Stimulated activated CD4-positive, alpha-beta T cell treated with anti-CD3 and anti-CD28 coated beads, Interleukin-4, amount 100 ng/mL, for 24 hours (primary cell): ENCODE measurements around the gene DOCK7.
"Not testable (repeated sequence)": the region's sequence is repeated elsewhere in the genome, so short reads cannot be mapped to it uniquely, and the experiment has no call there.

Experiments used
- DNase-seq: peaks from one replicate; pipeline ENCODE4 v3.0.0-alpha.2; 2020

DOCK7 gene

DNA sequence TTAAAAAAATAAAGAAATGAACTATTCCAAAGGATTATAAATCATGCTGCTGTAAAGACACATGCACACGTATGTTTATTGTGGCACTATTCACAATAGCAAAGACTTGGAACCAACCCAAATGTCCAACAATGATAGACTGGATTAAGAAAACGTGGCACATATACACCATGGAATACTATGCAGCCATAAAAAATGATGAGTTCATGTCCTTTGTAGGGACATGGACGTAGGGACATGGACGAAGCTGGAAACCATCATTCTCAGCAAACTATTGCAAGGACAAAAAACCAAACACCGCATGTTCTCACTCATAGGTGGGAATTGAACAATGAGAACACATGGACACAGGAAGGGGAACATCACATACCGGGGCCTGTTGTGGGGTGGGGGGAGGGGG, 160.8 kb downstream of the DOCK7 start:
- DNase-seq: not testable (repeated sequence)

GRCh38 chr1:62523860-62524259, 164.3 kb downstream of the DOCK7 start:
- DNase-seq: no peak

DNA sequence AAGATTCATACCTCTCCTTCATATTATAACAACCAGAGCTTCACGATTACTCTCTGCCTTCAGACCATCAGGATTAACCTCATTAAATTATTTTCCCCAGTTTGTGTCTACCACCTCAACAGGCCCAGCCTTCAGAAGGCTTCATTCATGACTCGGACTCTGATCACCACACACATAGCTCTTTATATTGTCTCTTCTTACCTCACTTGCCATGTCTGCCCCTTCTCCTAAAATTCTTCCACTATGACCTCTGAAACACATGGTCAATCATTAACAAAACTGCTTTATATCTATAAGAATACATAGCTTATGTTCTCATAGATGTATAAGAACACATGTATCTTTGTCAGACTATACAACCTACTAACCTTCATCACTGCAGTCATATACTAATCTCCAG, 171.6 kb downstream of the DOCK7 start:
- no peak for DNase-seq

DNA sequence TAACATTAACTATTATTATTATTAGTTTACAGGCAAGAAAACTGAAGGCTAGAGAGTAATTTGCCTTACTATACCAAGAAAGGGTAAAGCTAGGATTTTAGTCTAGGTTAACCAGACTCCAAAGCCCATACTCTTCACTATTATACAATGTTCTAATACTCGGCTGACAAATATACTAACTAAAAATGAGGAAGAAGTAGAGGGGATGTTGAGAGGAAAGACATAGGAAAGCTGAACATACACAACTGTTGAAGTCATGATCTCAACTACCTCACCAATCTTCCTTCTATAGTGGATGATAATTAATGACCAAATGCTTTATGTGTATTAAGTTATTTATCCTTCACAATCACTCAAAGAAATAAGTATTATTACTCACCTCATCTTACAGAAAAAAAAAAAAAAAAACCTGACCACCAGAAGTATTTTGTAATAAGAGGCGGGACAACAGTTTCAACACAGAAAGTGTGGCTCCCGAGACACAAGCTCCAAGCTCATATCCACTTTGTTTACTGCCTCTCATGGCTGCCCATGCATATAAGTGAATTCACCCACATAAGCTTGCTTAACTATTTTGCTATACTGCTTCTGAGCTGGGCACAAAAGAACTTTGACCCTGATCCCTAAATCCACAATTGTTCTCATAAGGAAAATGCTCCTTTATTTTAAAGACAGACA, 173.3 kb downstream of the DOCK7 start:
- DNase-seq: no peak

DNA sequence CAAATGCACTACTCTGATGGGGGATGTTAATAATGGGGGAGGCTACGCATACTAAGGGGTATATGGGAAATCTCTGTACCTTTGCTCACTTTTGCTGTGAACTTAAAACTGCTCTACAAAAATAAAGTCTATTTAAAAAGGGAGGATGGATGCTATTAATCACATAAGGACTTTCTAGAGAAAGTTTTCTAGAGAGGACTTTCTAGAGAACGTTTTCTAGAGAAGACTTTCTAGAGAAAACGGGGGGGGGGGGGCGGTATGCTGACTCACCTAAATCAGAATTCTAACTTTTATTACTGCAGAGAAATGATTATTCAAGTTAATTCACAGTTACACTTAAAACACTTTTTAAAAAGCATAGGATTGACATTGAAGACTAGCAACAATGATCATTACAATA, 175.2 kb downstream of the DOCK7 start:
- DNase-seq: no peak

DNA sequence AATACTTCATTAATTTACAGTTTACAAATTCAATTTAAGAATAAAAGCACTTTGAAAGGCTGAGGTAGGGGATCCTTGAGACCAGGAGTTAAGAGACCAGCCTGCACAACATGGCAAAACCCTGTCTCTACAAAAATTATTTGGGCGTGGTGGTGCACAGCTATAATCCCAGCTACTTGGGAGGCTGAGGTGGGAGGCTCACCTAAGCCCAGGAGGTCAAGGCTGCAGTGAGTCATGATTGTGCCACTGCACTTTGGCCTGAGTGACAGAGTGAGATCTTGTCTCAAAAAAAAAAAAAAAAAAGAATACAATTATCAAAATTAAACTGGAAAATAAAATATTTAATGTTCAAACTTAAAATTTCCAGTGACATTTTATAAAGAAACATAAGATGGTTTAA, 179.2 kb downstream of the DOCK7 start:
- no peak for DNase-seq

DNA sequence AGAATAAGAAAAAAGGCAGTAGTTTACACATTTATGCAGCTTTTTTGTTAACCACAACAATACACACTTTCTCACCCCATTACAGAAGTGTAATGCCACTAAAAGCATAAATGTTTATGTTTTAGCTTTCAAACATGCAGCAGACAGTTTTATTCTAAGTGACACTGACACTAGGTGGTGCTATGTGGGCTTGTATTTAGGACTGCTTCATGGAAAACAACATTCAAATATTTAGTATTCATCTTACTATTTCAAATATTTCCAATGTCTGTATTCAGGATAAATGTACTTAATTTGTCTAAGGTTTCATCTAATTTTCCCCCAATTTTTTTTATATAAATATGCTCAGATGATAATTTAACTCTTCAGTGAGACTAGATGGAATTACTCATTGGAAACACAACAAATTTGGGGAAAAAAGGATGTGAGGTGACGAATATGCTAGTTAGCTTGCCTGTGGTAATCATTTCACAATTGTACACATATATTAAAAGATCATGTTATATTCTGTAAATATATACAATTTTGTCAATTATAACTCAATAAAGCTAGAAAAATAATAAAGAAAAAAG, 179.9 kb downstream of the DOCK7 start:
- DNase-seq: no peak

DNA sequence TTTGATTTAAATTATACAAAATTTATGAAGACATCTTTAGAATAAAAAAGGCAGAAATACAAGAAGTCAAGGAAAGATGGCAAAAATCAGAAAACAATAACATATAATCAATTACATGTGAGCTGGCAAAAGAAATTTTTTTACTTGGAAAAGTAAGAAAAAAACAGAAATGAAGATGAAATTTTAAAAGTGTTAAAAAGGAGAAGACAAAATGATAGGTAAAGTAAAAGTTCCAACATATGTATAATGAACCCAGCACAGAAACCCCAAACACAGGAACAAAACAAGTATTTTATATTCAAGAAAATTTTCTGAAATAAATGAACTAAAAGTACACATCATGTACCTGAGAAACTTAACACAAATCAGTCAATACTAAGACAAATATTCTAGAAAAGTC, 188.0 kb downstream of the DOCK7 start:
- DNase-seq: no peak

GRCh38 chr1:62494137-62494536, 194.0 kb downstream of the DOCK7 start:
- no peak for DNase-seq

DNA sequence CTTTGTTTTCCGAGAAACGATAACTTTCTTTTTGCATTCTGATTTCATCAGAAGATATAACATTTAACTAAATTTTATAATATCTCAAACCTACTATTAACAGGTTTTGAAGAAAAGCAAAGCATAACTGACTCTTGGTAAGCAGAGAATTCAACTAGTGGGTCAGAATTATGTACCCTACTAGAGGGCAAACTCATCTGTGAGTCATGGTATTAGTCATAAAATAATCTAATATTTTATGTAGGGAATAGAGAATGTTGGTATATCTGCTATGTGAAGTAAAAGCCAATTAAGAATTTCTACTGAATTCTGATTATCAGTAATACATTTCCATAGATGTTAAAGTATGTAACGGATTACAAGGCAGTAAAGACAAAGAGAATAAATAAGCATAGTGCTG, 194.5 kb downstream of the DOCK7 start:
- no peak for DNase-seq

GRCh38 chr1:62492521-62492920, 195.7 kb downstream of the DOCK7 start:
- DNase-seq: no peak

DNA sequence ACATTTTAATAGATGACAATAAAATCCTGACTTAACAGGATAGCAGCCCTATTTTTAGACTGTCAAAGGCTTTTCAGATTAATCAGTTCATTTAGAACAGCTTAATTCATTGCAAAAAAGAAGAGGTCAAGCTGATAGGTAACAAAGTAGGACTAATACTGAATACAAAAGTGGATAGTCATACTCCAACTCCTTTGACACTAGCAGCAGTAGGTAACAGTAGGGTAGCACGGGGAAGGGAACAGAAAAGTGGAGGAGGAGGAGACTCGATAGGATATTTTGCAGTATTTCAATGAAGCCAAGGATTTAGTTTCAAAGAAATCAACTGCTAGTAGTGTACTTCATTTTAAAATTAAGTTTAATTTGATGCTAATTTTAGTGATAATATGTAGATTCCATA, 200.2 kb downstream of the DOCK7 start:
- no peak for DNase-seq

GRCh38 chr1:62484824-62485468, 203.2 kb downstream of the DOCK7 start:
- no peak for DNase-seq

DNA sequence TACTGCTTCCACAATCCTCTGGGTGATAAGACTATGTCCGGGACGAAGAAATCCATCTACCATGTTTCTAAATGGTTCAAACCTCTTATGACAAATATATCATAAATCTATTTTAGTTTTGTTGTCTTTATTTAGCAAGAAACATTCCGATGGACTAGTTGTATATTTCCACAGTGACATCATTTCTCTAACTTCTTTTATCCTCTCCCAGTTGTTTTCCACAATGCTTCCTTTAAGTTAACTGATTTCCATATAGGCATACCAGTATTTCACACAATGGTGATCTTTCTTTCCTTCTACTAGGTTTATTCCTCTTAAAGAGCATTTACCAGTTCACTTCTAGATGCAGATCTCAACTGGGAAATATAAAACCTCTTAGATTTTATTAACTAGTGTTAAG, 206.5 kb downstream of the DOCK7 start:
- DNase-seq: no peak

GRCh38 chr1:62476525-62477219, 211.5 kb downstream of the DOCK7 start:
- DNase-seq: no peak

GRCh38 chr1:62467092-62467491, 221.1 kb downstream of the DOCK7 start:
- no peak for DNase-seq

DNA sequence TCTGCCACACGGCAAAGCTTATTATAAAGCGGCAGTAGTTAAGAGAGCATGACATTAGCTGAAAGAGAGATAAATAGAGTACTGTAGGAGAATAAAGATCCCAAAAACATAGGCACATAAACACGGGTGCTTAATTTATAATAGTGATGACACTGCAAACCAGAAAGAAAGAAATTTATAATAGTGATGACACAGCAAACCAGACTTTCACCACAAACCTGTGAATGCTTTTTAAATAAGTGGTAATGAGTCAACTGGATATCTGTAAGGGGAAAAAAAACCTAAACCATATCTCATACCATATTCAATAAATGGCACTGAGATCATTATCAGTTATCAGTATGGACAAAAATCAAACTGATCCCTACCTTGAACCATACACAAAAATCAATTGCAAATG, 225.8 kb downstream of the DOCK7 start:
- DNase-seq: no peak

GRCh38 chr1:62457955-62458354, 230.2 kb downstream of the DOCK7 start:
- no peak for DNase-seq

DNA sequence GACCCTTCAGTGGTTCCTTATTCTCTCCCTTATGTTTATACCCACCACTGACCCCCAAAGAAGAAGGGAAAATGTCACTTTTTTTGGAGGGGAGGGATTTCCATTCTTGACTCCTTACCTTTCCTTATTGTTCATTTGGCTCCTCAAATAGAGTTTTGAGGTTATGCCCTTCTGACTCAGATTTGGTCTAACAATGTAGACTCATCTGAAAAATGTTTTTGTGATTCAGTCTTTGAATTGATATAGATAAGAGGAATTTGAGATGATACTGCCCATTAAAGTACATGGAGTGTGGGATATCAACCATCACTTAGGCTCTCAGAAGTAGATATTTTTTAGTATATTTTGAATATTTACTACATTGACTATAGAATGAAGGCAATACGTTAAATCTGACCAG, 235.2 kb downstream of the DOCK7 start:
- DNase-seq: no peak

GRCh38 chr1:62450301-62450700, 237.9 kb downstream of the DOCK7 start:
- DNase-seq: no peak

- DNase-seq: no peak
These were observed 239.8 kb downstream of the DOCK7 start for GRCh38 chr1:62448221-62448933.

DNA sequence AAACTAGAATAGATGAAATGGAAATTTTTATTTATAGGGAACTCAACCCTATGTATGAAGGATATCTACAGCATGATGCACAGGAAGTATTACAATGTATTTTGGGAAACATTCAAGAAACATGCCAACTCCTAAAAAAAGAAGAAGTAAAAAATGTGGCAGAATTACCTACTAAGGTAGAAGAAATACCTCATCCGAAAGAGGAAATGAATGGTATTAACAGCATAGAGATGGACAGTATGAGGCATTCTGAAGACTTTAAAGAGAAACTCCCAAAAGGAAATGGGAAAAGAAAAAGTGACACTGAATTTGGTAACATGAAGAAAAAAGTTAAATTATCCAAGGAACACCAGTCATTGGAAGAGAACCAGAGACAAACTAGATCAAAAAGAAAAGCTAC, 243.5 kb downstream of the DOCK7 start:
- no peak for DNase-seq

DNA sequence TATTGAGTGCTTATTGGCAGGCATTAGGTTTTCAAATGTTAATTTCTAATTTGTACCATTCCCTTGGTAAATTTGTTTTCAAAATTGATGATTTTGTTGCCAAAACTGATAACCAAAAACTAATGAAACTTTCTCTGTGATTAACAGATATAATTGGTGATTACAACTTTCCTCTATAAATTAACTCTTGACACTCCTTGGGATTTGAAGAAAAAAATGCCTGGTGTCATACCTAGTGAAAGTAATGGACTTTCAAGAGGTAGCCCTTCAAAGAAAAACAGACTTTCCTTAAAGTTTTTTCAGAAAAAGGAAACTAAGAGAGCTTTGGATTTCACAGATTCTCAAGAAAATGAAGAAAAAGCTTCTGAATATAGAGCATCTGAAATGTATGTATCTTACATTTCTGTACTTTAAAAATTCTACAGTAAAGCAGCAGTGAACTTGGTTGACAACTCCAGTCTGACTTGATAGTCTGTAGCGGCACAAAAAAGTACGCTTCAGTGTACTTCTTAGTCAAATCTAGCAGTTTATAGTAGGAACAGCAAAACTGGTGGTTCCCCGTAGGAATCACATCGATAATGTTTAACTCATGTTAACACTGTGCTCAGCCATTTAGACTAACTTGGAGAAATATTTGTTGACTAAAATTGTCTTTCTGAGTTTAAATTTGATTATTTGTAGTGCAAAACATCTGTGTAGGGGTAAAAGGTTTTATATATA, 248.4 kb downstream of the DOCK7 start:
- DNase-seq: no peak
